ENCODE measurements around the gene SACS.

DNA sequence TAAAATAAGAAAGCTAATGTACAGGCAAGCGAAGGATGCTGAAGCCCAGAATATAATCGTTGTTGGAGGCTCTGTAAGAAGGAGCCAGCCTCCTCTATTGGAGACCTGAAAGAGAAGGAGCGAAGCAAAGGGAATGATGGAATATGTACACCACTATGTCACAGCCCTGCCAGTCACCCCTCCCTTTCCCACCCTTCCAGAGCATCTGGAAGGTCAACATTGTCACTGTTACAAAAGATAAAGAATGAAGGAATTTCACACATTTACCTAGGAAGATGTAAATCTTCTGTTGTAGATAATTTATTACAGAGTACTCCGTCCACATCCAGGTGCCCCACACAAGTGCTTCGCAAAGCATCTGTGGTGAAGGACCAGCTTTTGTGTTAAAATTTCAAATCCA, 39.7 kb upstream of the SACS start:
- TF ChIP-seq, protein P1, sequence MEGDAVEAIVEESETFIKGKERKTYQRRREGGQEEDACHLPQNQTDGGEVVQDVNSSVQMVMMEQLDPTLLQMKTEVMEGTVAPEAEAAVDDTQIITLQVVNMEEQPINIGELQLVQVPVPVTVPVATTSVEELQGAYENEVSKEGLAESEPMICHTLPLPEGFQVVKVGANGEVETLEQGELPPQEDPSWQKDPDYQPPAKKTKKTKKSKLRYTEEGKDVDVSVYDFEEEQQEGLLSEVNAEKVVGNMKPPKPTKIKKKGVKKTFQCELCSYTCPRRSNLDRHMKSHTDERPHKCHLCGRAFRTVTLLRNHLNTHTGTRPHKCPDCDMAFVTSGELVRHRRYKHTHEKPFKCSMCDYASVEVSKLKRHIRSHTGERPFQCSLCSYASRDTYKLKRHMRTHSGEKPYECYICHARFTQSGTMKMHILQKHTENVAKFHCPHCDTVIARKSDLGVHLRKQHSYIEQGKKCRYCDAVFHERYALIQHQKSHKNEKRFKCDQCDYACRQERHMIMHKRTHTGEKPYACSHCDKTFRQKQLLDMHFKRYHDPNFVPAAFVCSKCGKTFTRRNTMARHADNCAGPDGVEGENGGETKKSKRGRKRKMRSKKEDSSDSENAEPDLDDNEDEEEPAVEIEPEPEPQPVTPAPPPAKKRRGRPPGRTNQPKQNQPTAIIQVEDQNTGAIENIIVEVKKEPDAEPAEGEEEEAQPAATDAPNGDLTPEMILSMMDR (IDR thresholded peaks at IDR 0.05), result no peak
- TF ChIP-seq POLR2A (IDR thresholded peaks at IDR 0.05), result no peak
